ENCODE measurements around the gene ARHGEF28. TPM values are rescaled to one million over a fixed set of nuclear protein-coding genes. Genes with fewer than 3 reads are reported as not detected.

ARHGEF28 gene
- total RNA-seq, 6 experiments from 2014 or later: 3.0 to 14.9 (median 6.4) TPM

DNA sequence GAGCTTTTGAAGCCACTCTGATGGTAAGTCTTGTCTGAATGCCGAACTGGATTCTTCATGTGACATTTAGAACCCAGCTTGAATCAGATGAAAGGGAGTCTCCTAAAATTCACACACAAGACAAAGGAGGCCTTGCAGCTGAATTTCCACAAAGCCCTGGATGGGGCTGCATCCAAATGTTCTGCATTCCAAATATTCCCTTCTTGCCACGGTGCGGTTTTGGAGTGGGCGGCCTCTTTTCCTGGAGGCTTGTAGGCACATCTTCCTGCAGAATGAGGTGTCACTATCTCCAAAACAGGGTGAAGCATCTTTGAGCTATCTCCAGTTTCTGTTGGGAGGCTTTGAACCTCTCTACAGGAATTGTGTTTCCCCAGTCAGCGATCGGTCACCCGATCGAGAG lies 342.7 kb downstream of the ARHGEF28 start:
- 54% methylated on average over 7 of the region's 8 CpGs for WGBS (ENCODE audit: insufficient coverage, low coverage, low lambda C conversion rate, missing lambda C conversion rate)
- H3K27me3 ChIP-seq: no peaks in the 10 kb centered on the region
- DNase-seq: no peak
- no peaks in the 10 kb centered on the region for H3K4me1 ChIP-seq
- TF ChIP-seq POLR2A (IDR thresholded peaks at IDR 0.05): no peak
- TF ChIP-seq, protein P1, sequence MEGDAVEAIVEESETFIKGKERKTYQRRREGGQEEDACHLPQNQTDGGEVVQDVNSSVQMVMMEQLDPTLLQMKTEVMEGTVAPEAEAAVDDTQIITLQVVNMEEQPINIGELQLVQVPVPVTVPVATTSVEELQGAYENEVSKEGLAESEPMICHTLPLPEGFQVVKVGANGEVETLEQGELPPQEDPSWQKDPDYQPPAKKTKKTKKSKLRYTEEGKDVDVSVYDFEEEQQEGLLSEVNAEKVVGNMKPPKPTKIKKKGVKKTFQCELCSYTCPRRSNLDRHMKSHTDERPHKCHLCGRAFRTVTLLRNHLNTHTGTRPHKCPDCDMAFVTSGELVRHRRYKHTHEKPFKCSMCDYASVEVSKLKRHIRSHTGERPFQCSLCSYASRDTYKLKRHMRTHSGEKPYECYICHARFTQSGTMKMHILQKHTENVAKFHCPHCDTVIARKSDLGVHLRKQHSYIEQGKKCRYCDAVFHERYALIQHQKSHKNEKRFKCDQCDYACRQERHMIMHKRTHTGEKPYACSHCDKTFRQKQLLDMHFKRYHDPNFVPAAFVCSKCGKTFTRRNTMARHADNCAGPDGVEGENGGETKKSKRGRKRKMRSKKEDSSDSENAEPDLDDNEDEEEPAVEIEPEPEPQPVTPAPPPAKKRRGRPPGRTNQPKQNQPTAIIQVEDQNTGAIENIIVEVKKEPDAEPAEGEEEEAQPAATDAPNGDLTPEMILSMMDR (IDR thresholded peaks at IDR 0.05): no peak
- no peaks in the 10 kb centered on the region for H3K36me3 ChIP-seq
- intact Hi-C loops (cut with DNase I): no loop called here
- H3K4me3 ChIP-seq: no peak overlapping the region
- no peak for ATAC-seq
- H3K9me3 ChIP-seq: no peaks in the 10 kb centered on the region
- no peak overlapping the region for H3K27ac ChIP-seq

DNA sequence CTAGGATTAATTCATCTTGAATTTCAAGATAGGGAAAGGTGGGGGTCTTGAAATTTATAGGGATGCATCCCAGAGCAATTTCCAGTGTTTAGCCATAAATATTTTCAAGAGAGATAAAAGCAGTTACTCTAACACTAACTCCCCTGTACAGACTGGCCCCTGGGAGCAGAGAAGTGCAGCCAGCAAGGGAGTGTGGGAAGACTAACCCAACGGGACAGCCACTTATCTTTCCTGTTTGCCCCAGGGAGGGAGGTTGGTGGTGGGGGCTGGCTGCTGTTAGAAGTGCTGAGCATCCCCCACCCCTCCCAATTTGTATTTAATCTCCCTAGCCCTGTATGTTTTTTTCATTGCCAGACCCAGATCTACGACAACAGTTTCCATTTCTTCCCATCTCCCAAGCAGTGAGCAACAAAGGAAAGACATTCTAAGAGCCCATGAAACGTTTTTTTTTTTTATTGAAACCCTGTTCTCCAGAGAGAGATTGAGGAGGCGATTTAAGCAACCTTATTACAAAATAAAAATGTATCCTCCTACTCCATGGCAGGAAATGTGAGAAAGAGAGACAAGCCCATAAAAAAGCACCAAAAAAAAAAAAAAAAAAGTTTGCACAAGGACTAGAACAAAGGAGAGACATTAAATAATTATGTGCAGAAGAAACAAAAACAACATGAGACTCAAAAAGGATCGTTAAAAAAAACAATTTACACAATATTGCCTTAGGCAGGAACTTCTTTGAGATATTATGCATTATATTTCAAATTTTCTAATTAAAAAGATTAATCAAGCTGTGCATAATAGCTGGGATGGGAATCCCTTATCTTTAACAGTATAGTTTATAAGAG lies 343.4 kb downstream of the ARHGEF28 start:
- Histone ChIP-seq H3K36me3 (no peaks in the 10 kb centered on the region), H3K4me1 (no peaks in the 10 kb centered on the region), H3K9me3 (no peaks in the 10 kb centered on the region), H3K27ac (no peak overlapping the region), H3K27me3 (no peaks in the 10 kb centered on the region), H3K4me3 (no peak overlapping the region)
- WGBS (ENCODE audit: insufficient coverage, low coverage, low lambda C conversion rate, missing lambda C conversion rate): 40% methylated on average over 4 of the region's 5 CpGs
- TF ChIP-seq, protein P1 (IDR thresholded peaks at IDR 0.05): no peak
- DNase-seq (no peak), ATAC-seq (no peak)
- intact Hi-C loops (cut with DNase I): no loop called here

DNA sequence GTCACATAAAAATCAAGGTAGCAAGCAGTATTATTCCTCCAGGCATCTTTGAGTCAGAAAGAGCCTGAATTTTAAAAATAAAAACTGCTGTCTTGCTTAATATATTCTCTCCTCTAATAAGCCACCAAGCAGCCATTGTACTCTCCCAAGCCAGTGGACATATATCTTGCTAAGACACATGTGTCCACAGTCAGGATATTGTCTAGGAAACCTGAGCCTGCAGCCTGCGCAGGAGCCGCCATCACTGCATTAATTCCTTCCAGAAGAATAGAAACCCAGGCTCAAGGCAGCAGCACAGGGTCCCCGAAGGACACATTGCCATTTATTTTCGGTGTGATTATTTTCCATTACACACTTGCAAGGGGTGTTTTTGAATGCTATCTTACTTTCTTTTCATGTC lies 345.3 kb downstream of the ARHGEF28 start:
- peaks cover 0 to 8% (median 0%) of the 10 kb centered on the region in 4 donors for H3K4me1 ChIP-seq
- WGBS (ENCODE audit: insufficient coverage, low coverage, low lambda C conversion rate, missing lambda C conversion rate): 85% methylated on average over 3 of the region's 4 CpGs

DNA sequence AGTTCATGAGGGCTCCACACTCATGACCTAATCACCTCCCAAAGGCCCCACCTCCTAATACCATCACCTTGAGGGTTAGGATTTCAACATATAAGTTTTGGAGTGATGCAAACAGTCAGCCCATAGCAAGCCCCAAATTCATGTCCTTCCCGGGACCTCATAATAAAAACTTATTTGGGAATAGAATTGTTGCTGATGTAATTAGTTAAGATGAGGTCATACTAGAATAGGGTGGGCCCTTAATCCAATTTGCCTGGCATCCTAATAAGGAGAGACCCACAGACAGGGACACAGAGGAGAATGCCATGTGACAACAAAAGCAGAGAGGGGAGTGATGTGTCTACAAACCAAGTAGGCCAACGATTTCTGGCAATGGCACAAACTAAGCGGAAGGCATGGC lies 347.1 kb downstream of the ARHGEF28 start:
- no peaks in the 10 kb centered on the region for H3K36me3 ChIP-seq
- TF ChIP-seq POLR2A (IDR thresholded peaks at IDR 0.05): no peak
- TF ChIP-seq, protein P1 (IDR thresholded peaks at IDR 0.05): no peak
- no peak for ATAC-seq
- DNase-seq: no peak
- H3K4me1 ChIP-seq: peaks cover 0 to 8% (median 0%) of the 10 kb centered on the region in 4 donors
- H3K9me3 ChIP-seq: no peaks in the 10 kb centered on the region
- intact Hi-C loops (cut with DNase I): no loop called here
- H3K4me3 ChIP-seq: no peak overlapping the region
- H3K27me3 ChIP-seq: no peaks in the 10 kb centered on the region
- WGBS (ENCODE audit: insufficient coverage, low coverage, low lambda C conversion rate, missing lambda C conversion rate): 85% methylated on average over 3 of the region's 3 CpGs
- H3K27ac ChIP-seq: no peak overlapping the region

More for the DNA sequence above, 345.3 kb downstream of the ARHGEF28 start:
- Histone ChIP-seq H3K27me3 (no peaks in the 10 kb centered on the region), H3K36me3 (no peaks in the 10 kb centered on the region), H3K27ac (no peak overlapping the region), H3K9me3 (no peaks in the 10 kb centered on the region), H3K4me3 (no peak overlapping the region)
- TF ChIP-seq POLR2A (IDR thresholded peaks at IDR 0.05): no peak
- TF ChIP-seq, protein P1 (IDR thresholded peaks at IDR 0.05): no peak
- DNase-seq (no peak), ATAC-seq (no peak)
- intact Hi-C loops (cut with DNase I): no loop called here

Measured in right lobe of liver (tissue), 6 donors.